Body of pancreas (tissue), 4 donors: ENCODE results near the gene TCP11. TPM values are rescaled to one million over a fixed set of nuclear protein-coding genes. Genes with fewer than 3 reads are reported as not detected.

Experiments used
- ATAC-seq: fragments of 150-250 bp; one replicate; pipeline ENCODE4 v1.9.1; 2016
- DNase-seq, 4 donors: peaks; one replicate each; pipeline ENCODE4 v3.0.0-alpha.2; 2019
- H3K27ac ChIP-seq, 4 donors: fragments of 200-600 bp; sonication (generic); 1 replicate in 3 of 4; 2 replicates in 1 of 4; pipeline versions ENCODE4 v1.5.1 to v1.6.1; 2016 to 2019; ENCODE audit warnings: mild to moderate bottlenecking in 1 of 4, mixed read lengths in 1 of 4, moderate library complexity in 1 of 4
- H3K27me3 ChIP-seq, 2 donors: fragments of 200-600 bp; sonication (generic); one replicate each; pipeline ENCODE4 v1.6.0; 2016; ENCODE audit warnings: mild to moderate bottlenecking in 1 of 2
- H3K36me3 ChIP-seq, 2 donors: fragments of 200-600 bp; sonication (generic); replicated peaks in 1 of 2; 2 replicates each; pipeline ENCODE4 v1.5.1; 2016; ENCODE audit warnings: low read depth in 2 of 2; ENCODE audit not compliant: insufficient read depth in 1 of 2
- H3K4me1 ChIP-seq: fragments of 200-600 bp; sonication (generic); one replicate; pipeline ENCODE4 v1.6.0; 2016
- H3K4me3 ChIP-seq, 2 donors: fragments of 200-600 bp; sonication (generic); 1 replicate in 1 of 2; 2 replicates in 1 of 2; pipeline ENCODE4 v1.5.1; 2016 to 2019
- H3K9me3 ChIP-seq, 3 donors: fragments of 200-600 bp; sonication (generic); 1 replicate in 2 of 3; 2 replicates in 1 of 3; pipeline ENCODE4 v1.5.1; 2016
- CTCF ChIP-seq, 7 experiments: fragments of 450-650 bp in 4 of 7; fragments of 200-600 bp in 3 of 7; sonication (generic) in 3 of 7; IDR thresholded peaks; one replicate each; pipeline ENCODE4 v1.5.1; 2016 to 2019; ENCODE audit warnings: antibody characterized with exemption in 7 of 7
- POLR2A ChIP-seq, 3 donors: fragments of 450-650 bp; IDR thresholded peaks; one replicate each; pipeline ENCODE4 v1.6.1; 2016; ENCODE audit warnings: antibody characterized with exemption in 3 of 3, mild to moderate bottlenecking in 2 of 3
- WGBS, 2 donors: methylation state at CpG; one replicate each; pipeline ENCODE4 v1.1.5; 2017; 5-methylcytosine and 5-hydroxymethylcytosine counted together
- intact Hi-C: fragments of 100-400 bp; cut with DNase I; formaldehyde crosslinking; loops from one replicate; pipeline ENCODE4 v1.15.1; 2023
- total RNA-seq, 2 donors: library from RNA; depleted of rRNA; stranded (reverse); fragments of >200 nt; gene quantifications; one replicate each; pipeline ENCODE4 v1.1.0, GENCODE V29; 2016

Gene TCP11
- total RNA-seq, 2 donors from 2014 or later, result not detected

- Histone ChIP-seq H3K36me3 (peaks cover 13 to 26% of the 10 kb centered on the region in 2 donors), H3K9me3 (no peaks in the 10 kb centered on the region), H3K4me1 (no peaks in the 10 kb centered on the region), H3K4me3 (no peak overlapping the region), H3K27me3 (no peaks in the 10 kb centered on the region), H3K27ac (no peak overlapping the region)
- intact Hi-C loops, result no loop called here
- DNase-seq, result no peak
- WGBS, 2 donors, result 87 to 93% methylated on average over 9 to 10 of the region's 10 CpGs
- TF ChIP-seq POLR2A (IDR thresholded peaks at IDR 0.05) (no peak), CTCF (IDR thresholded peaks at IDR 0.05) (no peak)
- ATAC-seq, result no peak
Measured at GRCh38 chr6:35086282-35086632, 54.9 kb downstream of the TCP11 start.

- TF ChIP-seq POLR2A (IDR thresholded peaks at IDR 0.05) (no peak), CTCF (IDR thresholded peaks at IDR 0.05) (no peak)
- intact Hi-C loops, result no loop called here
- ATAC-seq (no peak), DNase-seq (no peak)
- peaks cover 13 to 24% of the 10 kb centered on the region in 2 donors for H3K36me3 ChIP-seq
- H3K4me3 ChIP-seq, result no peak overlapping the region
- no peaks in the 10 kb centered on the region for H3K27me3 ChIP-seq
- no peaks in the 10 kb centered on the region for H3K4me1 ChIP-seq
- H3K9me3 ChIP-seq, result no peaks in the 10 kb centered on the region
- 93 to 98% methylated on average over 22 to 30 of the region's 30 CpGs for WGBS, 2 donors
- no peak overlapping the region for H3K27ac ChIP-seq
Measured at GRCh38 chr6:35085359-35086281, 55.5 kb downstream of the TCP11 start.

GRCh38 chr6:35084511-35085203, 56.5 kb downstream of the TCP11 start:
- intact Hi-C loops, result no loop called here
- Histone ChIP-seq H3K36me3 (peaks cover 13 to 28% of the 10 kb centered on the region in 2 donors), H3K27me3 (no peaks in the 10 kb centered on the region), H3K4me3 (no peak overlapping the region), H3K4me1 (no peaks in the 10 kb centered on the region), H3K9me3 (no peaks in the 10 kb centered on the region), H3K27ac (no peak overlapping the region)
- TF ChIP-seq POLR2A (IDR thresholded peaks at IDR 0.05), result no peak
- no peak for TF ChIP-seq CTCF (IDR thresholded peaks at IDR 0.05)
- 82 to 93% methylated on average over 11 of the region's 12 CpGs for WGBS, 2 donors
- ATAC-seq (no peak), DNase-seq (no peak)

GRCh38 chr6:35084041-35084491, 57.1 kb downstream of the TCP11 start:
- Histone ChIP-seq H3K27ac (no peak overlapping the region), H3K9me3 (no peaks in the 10 kb centered on the region), H3K4me1 (no peaks in the 10 kb centered on the region), H3K27me3 (no peaks in the 10 kb centered on the region), H3K4me3 (no peak overlapping the region), H3K36me3 (peaks cover 11 to 24% of the 10 kb centered on the region in 2 donors)
- no peak for ATAC-seq
- TF ChIP-seq CTCF (IDR thresholded peaks at IDR 0.05) (no peak), POLR2A (IDR thresholded peaks at IDR 0.05) (no peak)
- intact Hi-C loops, result no loop called here
- no peak for DNase-seq
- WGBS, 2 donors, result 89 to 93% methylated on average over 9 to 14 of the region's 14 CpGs
